Hypothalamus (tissue), 51 donors: ENCODE measurements around the gene PRSS3.
"Not testable (repeated sequence)": the region's sequence is repeated elsewhere in the genome, so short reads cannot be mapped to it uniquely, and the experiment has no call there.

Experiments used
- DNase-seq, 51 donors: peaks; one replicate each; lab custom pipeline; 2025; lab: John Stamatoyannopoulos, UW

PRSS3 gene

DNA sequence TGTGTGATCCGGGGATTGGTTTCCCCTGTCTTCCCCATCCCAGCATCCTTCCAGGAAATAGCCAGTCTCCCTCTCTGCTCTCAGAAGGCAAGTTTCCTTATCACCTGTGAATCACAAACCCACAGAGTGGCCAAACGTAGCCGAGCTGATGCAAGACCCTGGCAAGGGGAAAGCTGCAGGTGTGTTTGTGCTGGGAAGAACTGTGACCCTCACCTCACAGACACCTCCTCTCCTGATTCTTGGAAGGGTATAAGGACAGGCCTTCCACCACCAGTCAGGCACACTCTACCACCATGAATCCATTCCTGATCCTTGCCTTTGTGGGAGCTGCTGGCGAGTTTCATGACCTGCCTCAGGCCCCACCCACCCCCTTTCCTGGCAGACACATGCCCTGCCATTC, at the start of gene PRSS3:
Gene PRSS3, plus strand, starts transcription at position 281 of the 400 bp plus-strand sequence. Its CDS starts 13 bp downstream, at position 294.
- DNase-seq, result no peak

DNA sequence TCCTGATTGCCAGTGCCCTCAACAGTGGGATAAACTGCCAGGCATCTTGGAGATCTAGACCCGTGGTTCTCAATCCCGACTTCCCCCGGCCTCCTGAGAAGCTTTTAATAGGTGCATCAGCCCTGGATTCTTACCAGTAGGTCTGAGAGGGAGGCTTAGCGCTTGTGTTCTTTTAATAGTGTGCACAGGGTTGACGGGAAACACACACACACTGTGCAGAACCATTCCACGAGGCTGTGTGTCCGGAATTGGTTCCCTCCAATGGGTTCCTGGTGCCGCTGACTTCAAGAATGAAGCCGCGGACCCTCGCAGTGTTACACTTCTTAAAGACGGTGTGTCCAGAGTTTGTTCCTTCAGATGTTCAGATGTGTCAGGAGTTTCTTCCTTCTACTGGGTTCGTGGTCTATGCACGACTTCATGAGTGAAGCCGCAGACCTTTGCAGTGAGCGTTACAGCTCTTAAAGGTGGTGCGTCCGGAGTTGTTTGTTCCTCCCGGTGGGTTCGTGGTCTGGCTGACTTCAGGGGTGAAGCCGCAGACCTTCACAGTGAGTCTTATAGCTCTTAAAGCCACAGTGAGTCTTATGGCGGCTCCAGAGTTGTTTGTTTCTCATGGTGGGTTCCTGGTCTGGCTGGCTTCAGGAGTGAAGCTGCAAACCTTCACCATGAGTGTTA, 46.6 kb upstream of the PRSS3 start:
- DNase-seq, result no peak

DNA sequence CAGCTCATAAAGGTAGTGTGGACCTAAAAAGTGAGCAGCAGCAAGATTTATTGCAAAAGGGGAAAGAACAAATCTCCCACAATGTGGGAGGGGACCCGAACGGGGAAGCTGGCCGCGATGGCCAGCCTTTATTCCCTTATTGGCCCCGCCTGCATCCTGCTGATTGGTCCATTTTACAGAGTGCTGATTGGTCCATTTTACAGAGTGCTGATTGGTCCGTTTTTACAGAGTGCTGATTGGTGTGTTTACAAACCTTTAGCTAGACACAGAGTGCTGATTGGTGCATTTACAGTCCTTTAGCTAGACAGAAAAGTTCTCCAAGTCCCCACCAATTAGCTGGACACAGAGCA, 46.1 kb upstream of the PRSS3 start:
- not testable (repeated sequence) for DNase-seq

GRCh38 chr9:33750307-33750838, 45.0 kb upstream of the PRSS3 start:
- peak in 1 of 51 donors; percentile 6 for DNase-seq

- DNase-seq, result no peak
These were observed 44.5 kb upstream of the PRSS3 start for GRCh38 chr9:33750839-33751339.

DNA sequence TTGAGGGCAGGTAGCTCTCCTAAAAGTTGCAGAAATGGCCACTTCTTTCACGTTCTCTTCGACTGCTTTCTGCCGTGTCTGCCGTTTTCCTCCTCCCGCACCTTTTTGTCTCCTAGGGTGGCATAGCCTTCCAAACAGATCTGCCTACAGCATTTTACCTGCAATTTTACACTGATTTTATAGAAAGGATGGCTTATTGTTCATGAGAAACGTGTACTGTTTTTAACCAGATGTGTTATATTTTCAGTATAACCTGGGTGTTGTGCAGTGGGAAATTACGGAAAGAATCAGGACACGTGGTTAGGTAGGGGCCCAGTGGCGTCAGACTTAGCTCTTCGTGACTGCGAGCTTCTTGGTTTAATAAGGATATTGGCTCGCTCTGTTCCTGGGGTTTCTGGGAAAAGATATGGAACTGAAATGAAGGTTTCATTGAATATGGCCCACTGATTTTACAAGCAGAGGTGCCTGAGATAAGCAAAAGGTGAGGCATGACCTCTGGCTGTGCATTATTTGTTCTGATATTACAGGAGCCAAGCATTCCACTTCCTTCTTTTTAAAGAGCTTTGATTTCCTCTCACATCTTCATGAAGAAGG, 43.7 kb upstream of the PRSS3 start:
- no peak for DNase-seq

- no peak for DNase-seq
These were observed 43.2 kb upstream of the PRSS3 start for GRCh38 chr9:33752130-33752637.

GRCh38 chr9:33752789-33753188, 42.6 kb upstream of the PRSS3 start:
- not testable (repeated sequence) for DNase-seq

DNA sequence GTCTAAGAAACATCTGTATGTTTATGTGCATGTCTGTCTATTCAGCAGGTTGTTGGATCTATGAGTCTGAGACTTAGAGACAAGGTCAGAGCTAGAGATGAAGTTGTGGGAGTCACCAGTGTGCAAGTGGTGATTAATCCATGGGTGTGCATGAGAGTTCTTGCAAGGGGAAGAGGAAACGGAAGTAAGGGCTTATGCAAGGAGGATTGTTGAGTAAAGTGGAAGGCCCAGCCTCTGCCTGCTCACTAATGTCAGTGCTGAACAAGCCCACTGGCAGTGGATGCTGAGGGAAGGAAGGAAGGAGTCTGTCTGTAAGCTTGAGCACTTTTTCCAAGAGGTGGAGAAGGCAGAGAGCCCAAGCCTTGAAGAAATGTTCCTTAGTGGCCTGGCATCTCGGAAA, 35.7 kb upstream of the PRSS3 start:
- not testable (repeated sequence) for DNase-seq

DNA sequence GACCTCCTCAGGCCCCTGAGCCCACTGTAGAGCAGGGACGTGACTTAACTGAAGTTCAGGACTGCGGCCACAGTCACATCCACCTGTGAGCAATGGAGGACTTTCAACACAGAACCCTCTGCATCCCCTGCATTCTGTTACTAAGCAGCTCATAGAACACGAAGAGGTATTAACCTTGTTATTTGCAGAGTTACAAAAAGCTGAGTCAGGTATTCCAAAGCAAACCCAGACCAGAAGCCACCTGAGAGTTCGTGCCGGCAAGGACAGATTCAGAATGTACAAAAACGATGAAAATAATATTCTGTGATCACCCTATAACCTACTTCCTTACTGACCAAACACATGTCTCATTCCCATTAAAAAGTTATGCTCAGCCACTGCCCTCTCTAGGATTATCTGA, 33.0 kb upstream of the PRSS3 start:
- no peak for DNase-seq

- DNase-seq, result not testable (repeated sequence)
These were observed 31.7 kb upstream of the PRSS3 start for GRCh38 chr9:33763709-33764108.

DNA sequence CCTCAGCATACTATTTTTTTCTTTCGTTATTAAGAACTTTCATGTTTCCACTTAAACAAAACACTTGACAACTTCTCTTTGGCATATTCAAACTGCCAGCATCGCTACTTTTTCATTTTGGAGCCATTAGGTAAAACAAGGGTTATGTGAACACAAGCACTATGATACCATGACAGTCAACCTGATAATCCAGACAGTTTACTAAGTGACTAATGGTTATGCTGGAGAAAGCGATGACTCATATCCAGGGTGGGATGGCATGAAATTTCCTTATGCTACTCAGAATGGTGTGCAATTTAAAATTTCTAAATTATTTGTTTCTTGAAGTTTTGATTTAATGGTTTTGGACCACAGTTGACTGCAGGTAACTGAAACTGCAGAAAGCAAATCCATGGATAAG, 29.9 kb upstream of the PRSS3 start:
- DNase-seq, result no peak

- DNase-seq, result not testable (repeated sequence)
These were observed 25.0 kb upstream of the PRSS3 start for GRCh38 chr9:33770156-33770880.

DNA sequence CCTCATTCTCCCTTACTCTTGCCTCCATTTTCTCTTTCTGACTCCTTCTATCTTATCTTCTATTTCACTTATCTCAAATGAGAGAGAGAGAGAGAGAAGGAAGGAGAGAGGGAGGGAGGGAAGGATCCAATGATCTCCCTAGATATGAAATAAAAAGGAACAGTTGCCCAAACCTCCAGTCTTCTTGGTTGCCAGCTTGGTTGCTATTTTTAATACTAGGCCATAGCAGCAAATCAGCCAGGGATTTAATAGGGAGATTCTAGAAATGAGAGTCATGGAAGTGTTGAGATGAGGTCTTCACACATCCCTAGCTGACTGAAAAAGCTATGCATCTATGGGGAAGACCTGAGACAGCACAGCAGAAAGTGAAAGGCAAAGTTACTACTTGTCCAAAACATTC, 22.2 kb upstream of the PRSS3 start:
- not testable (repeated sequence) for DNase-seq

DNA sequence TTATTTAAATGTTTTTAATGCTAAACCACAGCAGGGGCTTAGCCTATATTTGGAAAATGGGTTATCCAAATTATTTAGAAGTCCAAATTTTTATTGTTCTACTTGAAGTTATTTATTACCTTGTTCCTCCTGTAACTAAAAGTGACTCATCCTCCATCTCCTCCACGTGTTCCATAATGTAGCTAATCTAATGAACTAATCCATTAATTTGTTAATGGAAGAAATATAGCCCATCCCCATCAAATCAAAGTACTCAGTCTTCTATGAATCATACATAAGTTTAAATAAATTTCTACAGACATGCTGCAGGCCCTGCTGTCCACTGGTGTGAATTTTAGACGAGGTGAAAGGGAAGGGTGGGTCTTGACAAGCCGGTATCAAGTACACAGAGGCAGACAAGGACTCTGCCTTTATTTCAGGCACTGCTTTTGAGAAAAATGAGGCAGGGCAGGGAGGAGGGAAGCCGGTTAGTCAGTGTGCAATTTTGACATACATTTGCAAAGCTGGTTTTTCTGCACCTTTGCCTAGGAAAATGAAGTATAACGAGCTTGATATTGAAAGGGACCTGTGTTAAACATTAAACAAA, 21.2 kb upstream of the PRSS3 start:
- not testable (repeated sequence) for DNase-seq

DNA sequence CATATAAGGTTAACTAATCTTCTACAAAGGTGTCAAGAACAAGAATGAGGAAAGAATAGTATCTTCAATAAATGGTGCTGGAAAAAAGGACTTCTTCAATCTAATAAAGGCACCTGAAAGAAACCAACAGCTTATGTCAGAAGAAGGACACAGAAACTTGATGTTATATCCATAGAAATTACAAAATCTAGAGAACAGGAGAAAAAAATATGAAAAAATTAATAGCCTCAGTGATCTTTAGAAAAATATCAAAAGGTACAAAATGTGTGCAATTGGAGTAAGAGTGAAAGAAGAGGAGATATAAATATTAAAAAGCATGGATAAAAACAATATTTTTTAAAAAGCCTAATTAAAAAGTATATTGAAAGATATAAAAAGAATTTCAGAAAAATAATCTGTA, 18.8 kb upstream of the PRSS3 start:
- no peak for DNase-seq

DNA sequence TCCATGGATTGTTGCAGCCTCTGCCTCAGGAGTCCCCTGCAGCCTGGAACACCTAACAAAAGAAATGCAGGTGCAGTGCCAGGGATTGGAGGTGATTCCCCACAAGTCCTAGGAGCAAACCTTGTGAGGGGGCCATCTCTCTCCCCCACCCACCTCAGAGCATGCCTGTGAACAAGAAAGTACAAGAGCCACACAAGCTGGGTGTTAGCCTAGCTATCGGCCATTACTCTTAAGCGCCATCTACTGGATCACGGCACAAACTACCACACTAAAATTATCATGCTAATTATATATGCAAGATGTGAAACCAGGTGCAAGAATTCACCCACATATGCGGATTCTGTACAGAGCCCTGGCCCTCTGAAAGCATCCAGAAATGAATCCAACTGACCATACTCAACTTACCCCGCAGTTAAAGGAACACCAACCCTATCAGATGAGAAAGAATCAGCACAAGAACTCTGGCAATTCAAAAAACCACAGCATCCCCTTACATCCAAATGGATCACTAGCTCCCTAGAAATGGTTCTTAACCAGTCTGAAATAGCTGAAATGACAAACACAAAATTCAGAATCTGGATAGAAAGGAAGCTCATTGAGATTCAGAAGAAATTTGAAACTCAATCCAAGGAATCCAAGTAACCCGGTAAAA, 16.5 kb upstream of the PRSS3 start:
- DNase-seq, result peak in 20 of 51 donors; percentile 1 to 49 (median 10)

GRCh38 chr9:33780276-33780675, 15.1 kb upstream of the PRSS3 start:
- DNase-seq, result no peak

- no peak for DNase-seq
These were observed 13.6 kb upstream of the PRSS3 start for GRCh38 chr9:33781736-33782135.

DNA sequence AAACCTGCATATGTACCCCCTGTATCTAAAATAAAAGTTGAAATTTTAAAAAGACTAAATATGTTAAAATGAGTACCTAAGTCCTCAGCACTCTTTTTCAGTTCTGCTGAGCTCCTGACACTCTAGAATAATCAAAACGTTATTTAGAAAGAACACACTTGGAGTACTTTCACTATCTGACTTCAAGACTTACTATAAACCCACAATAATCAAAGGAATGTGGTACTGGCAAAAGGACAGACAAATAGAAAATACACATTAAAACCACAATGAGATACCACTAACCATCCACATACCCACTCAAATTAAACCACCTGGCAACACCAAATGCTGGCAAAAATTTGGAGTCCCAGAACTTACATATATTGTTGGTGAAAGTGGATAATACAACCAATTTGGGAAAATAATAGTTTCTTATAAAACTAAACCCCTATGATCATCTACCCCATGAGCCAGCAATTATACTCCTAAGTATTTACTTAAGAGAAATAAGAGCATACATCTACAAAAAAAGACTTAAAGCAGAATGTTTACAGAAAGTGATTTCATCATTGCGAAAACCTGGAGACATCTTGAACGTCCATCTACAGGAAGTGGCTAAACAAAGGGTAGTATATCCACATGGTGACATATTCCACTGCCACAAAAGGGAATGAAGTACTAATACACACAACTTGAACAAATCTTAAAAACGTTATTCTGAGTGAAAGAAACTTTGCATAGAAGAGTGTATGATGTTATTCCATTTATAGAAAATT, 12.8 kb upstream of the PRSS3 start:
- no peak for DNase-seq
